Ramos (cell line): ENCODE results near the gene AGTRAP.

Experiments used
- in situ Hi-C: fragments of 300-500 bp; cut with MboI; formaldehyde crosslinking; loops from one replicate; pipeline ENCODE4 v1.14.3; 2022; ENCODE audit warnings: low sequenced_read_pairs; ENCODE audit not compliant: unreplicated experiment

Gene AGTRAP, protein sequence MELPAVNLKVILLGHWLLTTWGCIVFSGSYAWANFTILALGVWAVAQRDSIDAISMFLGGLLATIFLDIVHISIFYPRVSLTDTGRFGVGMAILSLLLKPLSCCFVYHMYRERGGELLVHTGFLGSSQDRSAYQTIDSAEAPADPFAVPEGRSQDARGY

DNA sequence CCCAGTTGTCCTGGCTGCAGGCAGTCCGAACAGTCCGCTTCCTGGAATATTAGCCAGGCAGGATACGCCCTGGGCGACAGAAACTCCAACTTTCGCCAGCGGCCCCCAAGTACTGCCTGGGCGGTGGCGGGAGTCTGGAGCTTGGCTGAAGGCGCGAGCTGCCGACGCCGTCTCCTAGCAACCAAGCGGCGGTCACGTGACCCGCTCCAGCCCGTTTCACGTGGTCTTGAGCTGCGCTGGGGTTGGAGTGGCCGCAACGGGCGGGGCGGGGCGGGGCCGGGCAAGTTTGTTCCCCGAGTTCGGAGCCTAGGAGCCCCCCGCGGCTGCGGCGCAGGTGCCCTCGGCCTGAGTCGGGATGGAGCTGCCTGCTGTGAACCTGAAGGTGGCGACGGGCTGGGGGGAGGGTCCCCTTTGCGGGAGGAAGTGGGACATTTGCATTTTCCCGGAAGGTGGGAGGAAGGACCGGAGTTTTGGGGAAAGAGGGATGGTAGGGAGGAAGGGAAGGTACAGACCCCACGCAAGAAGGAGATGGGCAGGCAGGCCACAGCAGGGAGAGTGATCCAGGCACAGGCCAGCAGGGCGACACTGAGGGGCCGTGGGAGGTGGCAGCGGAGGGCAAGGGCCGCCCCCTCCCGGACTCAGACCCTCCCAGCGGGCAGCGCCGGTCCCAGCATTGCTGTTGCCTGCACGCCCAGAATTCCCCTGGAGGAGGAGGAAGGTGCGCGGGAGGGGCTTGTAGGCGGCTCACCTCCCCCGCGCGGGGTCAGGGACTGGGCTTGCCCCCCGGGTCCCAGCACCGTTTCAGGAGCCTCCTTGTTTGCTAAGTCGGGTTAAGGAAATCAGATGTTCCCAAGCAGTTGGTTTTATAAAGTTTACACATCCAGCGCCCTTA is at the start of gene AGTRAP:
Gene AGTRAP (plus strand): TSS at position 283 of the 892 bp plus-strand sequence. CDS start 73 bp downstream, at position 356.
- in situ Hi-C loops, result no loop called here

DNA sequence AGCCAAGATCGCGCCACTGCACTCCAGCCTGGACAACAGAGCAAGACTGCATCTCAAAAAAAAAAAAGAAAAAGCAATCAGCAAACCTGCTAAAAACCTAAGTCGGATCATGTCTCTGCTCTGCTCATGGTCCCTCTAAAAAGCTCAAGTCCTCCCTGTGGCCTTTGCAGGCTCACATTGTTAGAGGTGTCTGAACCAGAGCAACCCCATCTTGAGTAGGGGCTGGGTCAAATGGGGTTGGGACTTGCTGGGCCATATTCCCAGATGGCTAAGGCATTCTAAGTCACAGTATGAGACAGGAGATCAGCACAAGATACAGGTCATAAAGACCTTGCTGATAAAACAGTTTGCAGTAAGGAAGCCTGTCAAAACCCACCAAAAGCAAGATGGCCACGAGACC is 47.4 kb upstream of the AGTRAP start:
- in situ Hi-C loops, result no loop called here

DNA sequence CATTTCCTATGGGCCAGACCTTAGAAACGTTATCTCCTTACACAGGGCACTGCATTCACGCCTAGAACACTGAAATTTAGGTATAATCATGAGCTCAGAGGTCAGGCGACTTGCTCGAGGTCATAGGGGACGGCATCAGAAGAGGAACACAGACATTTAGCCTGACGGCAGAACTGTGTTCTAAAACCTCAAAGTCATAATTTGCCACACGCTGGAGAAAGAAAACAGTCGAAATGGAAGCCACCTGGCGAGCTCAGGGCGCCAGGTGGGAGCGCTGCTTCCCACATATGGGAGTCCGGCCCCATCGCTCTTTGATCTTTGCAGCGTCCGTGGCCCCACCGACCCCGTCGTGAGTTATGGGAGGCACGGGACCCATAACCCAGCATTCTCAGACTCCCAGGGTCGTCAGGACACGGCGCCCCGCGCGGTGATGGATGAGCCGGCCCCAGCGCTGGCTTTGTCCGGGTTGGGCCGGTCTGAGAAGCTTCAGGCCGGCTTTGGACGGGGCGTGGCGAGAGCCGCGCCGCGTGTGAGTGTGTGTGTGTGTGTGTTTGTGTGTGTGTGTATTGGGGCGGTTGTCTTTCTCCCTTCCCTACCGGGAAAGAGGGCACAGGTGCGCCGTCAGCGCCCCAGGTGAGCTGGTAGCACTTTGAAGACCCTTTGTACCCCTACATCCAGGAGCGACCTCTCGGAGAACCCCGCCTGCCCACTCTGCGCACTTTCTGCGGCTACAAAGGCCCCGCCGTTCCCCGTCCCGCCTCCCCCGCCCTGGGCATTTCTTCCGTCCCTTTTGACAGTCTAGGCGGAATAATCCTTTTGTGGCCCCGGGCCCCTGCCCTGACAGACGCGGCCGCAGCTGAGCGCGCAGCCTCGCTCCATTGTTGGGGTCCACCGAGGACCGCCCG is 45.3 kb upstream of the AGTRAP start:
- in situ Hi-C loops, result no loop called here

DNA sequence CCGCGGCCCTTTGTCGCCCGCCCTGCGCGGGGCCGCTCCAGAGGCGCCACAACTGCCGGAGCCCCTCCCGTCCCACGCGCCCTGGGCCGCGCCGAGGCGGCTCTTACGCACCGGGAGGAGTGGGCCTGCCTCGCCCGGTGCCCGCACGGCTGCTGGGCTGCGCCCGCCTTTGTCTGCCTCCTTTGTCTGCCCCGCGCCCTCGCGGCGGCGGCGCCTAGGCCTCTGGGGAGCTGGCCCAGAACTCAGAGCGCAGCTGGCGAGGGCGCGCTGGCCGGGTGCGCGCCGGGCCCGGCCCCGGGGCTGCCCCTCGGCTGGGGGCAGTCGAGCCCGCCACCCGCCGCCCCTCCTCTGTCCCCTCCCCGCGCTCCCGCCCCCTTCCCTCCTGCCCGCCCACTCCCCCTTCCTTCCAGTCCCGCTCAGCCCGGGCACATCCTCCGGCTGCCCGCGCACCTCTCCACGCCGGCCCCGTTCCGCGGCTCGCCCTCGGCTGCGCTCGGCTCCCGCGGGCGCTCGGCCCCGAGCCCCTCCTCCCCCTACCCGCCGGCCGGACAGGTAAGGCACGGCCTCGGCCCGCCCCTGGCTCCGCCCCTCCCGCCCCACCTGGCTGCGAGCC is 44.5 kb upstream of the AGTRAP start, which contains the start of gene DRAXIN:
Gene DRAXIN (plus strand): TSS at position 409 of the 613 bp plus-strand sequence. CDS start 14,549 bp downstream, outside the sequence.
- in situ Hi-C loops, result no loop called here

DNA sequence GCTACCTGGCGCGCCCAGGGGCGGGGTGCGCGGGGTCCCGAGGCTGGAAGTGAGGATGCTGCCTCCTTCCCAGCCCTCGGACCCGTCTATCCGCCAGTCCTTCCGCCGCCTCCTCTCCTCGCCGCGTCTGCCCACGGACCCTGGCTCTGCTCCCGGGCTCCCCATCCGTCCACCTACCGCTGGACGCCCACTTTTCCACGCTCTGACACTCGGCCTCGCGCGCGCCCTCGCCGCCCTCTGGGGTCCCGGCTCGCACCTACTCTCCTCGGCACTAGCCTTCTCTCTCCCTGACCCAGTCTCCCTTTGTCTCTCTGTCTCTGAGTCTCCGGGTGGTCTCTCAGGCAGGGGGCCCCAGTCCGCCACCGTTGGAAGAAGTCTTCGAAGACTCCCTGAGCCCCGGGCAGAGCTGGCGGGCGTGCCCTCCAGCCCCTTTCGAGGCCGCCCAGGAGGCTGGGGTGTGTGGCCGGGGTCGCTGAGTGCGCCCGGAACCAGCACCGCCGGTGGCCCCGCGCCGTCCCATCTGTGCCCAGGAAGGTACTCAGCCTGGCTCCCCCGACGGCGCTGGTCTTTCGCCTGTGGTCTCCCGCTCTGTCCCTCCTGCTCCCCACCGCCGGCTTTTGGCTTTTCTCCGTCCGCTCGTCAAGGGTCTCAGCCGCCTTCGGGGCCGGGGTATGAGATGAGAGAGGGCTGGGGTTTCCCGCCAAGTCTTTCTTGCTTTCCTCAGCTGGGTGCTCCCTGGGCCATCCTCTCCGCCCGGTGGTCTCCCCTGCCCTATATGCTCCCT is 43.8 kb upstream of the AGTRAP start:
- in situ Hi-C loops, result no loop called here

DNA sequence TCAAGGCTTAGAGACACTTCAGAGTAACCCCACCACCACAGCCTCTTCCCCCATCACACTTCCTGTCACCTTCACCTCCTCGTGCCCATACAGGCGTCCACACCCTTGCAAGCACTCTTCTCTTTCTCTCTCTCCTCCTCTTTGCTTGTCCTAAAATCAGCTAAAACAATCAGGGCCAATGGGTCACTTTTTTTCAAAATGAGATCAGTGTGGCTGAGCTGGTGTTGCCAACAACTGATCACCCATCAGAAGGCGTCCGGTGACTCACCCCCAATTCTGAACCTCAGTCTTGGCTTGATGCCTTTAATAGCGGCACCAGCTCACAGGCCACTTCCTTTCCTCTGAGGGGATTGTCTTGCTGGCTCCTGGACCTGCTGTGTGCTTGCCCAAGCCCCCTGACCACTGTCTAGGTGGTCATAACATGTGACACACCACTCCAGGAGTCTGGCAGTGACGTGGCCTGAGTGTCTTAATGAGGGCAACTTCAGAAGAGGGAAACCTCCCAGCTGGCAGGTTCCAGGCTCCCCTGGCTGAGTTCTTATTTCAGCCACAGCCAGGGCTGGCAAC is 42.8 kb upstream of the AGTRAP start:
- in situ Hi-C loops, result no loop called here

DNA sequence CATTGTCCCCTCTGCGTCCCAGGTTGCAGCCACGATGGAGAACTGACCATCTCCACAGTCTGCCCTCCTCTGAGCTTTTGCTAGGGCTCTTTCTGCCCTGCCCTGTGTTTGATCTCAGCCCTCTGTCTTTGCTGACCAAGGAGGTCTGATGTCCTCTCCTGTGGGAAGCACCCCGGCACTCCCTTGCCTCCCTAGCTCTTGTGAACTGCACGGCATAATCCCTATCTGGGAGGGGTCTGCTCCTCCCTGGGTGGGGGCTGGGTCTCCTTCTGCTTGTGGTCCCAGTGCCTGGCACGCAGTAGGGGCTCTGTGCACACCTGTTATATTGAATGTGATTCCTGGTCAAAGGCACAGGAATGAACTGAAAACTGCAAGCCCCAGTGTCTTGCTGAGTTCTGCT is 42.0 kb upstream of the AGTRAP start:
- in situ Hi-C loops, result no loop called here

DNA sequence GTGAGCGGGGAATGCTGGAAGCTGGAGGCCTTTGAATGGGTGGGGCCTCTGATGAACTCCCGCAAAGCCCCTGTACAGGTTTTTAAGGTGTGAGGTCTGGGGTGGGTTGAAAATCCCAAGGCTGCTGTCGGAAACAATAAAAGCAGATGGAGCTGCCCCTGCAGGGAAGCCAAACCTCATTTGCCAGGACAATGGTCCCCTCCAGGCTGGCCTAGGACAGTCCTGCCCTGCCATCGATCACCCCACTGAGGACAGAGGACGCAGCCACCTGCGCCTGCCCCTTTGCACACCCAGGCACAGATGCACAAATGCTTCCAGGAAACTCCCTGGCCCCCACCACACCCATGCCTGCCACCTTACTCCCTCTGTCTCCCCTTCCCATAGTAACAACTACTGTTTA is 40.1 kb upstream of the AGTRAP start:
- in situ Hi-C loops, result no loop called here

DNA sequence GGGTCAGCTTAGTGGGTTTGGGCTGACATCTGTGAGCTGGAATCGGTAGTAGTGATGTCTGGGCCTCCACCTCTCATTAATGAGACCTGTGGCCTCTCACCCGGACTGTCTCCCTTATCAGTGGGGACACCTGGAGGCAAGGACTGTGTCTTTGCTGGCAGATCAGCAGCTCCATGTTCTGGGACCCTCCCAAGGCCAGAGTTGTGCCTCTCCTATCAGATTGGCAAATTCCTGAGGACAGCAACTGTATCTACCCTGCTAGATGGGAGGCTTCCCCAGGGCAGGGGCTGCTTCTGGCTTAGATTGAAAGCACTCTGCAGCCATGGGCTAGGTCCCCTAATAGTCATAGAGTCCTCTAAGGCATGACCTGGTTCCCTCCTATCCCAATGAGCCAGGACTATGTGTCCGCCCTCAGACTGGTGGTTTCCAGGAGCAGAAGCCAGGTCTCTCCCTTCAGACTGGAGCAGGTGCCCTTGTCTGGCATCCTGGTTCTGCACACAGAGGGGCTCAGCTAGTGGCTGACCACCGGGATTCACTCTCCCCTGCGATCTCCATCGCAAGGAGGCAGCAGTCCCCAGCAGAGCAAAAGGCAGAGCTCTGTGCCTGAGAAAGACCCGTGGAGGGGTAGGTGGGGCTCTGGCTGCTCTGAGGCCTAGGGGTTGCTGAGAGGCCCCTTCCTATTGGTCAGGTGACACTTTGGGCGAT is 38.6 kb upstream of the AGTRAP start:
- in situ Hi-C loops, result no loop called here

DNA sequence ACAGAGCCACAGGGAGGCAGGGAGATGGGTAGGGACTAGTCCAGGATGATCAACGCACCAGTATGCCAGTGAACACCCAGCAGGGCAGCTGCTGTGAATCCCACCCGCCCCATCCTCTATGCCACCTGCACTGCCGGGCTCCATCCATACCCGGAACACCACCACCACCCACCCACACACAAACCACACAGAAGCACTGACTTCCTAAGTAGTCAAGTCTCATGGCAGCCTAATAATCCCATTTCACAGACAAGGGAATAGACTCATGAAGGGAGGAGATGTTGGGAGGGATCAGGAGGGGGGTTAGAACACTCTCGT is 38.1 kb upstream of the AGTRAP start:
- in situ Hi-C loops, result no loop called here

DNA sequence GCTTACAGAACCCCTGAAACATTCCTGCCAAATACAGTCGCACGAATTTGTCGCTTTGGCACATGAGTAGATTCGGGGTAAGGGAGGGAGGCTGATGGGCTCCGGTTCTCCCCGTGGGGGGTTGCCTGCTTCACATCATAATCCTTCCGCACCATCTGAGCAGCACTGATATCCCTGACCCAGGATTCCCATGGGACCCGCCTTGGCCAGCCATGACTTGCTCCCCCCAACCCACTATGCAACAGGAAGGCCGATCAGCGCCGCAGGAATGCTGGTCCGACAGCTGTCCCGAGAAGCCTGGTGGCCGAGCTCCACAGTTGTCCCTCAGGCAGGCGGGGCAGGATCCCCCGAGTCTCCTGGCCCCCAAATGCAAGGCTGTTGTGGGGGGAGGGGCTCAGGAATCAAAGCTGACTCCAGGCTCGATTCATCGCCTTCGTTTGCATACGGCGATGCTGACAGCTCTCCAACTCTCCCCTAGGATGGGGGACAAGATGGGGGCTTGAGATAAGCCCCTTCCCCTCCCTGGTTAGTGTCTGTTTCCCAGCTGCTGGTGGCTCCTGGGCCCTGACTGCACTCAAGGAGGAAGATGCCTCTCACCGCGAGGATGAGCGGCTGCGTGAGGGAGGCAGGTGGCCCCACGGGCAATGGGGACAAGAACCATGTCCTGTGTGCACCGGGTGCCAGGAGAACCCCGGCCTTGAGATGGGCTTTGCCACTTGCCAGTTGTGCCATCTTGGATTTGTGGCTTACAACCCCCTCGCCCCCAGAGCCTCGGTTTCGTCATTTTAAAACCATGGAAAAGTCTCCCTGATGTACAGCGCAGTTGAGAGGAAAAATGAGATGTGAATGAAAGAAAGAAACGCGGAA is 35.1 kb upstream of the AGTRAP start:
- in situ Hi-C loops, result no loop called here

DNA sequence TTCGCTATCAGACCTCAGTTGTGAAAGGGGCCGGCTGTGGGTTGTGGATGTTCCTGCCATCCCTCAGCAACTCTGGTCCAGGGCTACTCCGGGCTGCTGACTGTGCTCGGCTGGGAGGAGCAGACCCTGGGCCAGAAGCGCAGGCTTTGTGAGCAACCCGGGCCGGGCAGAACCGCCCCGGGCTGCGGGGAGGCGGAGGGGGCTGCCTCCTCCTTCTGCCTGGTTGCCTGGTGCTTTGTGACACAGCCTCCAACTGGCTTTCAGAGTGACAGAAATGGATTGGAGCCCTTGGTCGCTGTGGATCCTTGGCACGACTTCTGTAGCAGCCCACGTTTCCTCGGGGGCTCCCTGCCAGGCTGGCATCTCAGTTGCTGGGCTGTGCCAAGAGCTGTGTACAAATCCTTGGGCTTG is 34.4 kb upstream of the AGTRAP start:
- in situ Hi-C loops, result no loop called here

DNA sequence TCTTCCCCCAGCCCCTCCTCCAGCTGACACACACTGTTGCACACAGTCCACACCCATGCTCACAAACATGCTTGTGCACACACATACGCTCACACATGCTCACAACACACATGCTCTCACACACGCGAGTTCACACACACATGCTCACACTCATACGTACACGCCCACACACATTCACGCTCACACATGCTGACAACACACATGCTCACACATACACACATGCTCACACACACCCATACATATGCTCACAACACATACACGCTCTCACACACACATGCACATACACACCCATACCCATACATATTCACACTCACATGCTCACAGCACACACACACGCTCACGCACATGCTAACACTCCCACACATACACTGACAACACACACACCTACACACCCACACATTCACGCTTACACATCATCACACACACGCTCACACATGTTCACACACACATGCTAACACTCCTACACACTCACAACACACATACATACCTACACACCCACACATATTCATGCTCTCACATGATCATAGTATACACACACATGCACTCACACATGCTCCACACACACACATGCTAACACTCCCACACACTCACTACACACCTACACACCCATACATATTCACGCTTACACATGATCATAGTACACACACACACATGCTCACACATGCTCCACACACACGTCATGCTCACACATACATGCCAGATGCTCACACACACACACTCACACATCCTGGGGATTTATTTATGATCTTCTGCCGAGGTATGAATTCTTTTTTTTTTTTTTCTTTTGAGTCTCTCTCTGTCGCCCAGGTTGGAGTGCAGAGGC is 33.7 kb upstream of the AGTRAP start:
- in situ Hi-C loops, result no loop called here

DNA sequence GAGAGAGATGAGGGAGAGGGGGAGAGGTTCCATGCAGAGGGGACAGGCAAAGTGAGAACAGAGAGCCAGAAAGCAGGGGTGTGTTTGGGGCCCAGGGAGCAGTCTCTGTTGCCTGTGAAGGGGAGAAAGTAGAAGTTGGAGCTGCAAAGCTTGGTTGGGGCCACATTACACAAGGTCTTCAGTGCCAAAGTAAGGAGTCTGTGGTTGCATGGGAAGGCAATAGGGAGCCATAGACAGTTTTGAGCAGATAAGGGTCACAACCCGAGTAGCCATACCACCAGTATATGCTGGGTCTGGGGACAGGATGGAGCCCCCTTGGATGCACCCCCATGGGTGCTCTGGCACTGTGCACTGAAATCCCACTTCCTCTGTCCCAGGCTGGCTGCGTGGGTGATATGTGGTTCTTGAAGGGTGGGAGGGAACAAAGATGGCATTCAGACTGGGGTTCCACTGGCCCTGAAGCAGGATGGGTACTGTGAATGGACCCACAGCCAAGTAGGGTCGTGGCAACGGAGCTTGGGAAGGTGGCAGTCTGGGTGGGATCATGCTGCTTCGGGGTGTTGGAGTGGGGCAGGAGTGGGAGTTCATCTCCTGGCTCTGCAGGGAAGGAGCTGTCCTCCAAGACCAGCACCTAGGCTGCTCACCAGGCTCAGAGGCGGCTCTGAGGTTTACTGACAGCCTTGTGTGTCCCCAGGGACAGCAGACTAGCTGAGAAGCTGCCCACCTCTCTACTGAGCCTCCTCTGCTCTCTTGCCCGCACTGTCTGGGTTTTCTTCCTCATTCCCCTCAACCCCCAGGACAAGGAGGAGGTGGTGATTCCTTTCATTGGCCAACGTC is 32.4 kb upstream of the AGTRAP start:
- in situ Hi-C loops, result no loop called here

DNA sequence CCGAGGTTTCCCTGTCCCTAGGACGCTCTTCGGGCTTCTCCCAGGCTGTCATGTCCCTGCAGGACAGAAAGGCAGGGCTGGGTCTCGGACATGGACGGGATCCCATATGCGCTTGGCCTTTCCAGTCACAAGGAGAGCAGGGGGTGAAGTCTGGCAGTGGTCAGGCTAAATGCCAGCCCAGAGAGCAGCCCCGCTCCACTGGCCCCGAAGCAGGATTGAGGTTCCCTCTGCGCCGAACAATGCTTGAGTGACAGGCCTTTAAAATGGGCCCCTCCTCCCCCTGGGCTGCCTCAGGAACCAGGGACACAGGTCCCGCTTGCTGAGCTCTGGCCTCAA is 31.8 kb upstream of the AGTRAP start:
- in situ Hi-C loops, result no loop called here
